ENCODE results near the gene TM2D3. TPM values are rescaled to one million over a fixed set of nuclear protein-coding genes. Genes with fewer than 3 reads are reported as not detected.
A peak's percentile ranks its signal among the peaks of the same experiment; 100 is the strongest.
"Not testable (repeated sequence)": the region's sequence is repeated elsewhere in the genome, so short reads cannot be mapped to it uniquely, and the experiment has no call there.

The TM2D3 gene
- total RNA-seq, 1 experiment from 2014 or later, result 45.7 TPM

DNA sequence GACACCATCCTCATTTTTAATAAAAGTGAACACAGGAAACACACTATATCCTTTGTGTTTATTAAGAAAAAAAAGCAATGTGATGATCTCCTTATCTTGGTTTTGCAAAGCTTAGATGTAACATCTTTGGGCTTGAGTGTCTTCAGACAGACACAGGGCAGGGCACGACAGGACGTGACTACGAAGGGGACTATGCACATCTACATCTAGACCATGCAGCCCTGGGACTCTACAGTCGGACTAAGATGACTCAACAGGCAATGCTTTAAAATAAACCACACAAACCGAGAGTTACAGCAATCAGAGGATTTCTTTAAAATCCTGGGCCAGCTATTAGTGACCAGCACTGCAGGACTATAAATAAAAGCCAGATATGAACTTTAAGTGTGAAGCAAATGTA, 22.8 kb upstream of the TM2D3 start:
- no peak overlapping the region for H3K4me3 ChIP-seq
- peak; percentile 69 to 87 for DNase-seq (ENCODE audit: low read depth in 1 of 2, low spot score in 2 of 2)
- H3K36me3 ChIP-seq, result peaks cover 40% of the 10 kb centered on the region
- H3K27me3 ChIP-seq (replicated peaks), result no peaks in the 10 kb centered on the region
- peak overlapping the region; percentile 90 for H3K27ac ChIP-seq
- peaks cover 35% of the 10 kb centered on the region for H3K4me1 ChIP-seq (replicated peaks)
- no peaks in the 10 kb centered on the region for H3K9me3 ChIP-seq (replicated peaks)

DNA sequence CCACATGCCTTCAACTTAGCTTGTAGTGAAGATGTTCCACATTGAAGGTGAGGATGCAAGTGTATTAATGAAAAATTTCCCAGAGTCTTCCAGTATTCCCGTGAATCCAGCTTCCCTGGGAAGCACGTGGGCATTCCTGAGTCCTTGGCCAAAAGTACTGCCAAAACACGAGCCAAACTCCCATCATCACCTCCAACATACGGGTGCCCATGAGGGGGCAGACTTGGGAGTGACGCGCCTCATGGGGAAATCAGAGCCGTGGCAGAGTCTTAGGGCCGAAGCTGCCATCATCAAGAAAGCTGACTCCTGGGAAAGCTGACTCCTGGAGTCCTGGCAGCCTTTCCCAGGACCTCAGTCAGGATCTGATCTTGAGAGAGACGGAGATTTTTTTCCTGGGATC, 20.1 kb upstream of the TM2D3 start:
- Histone ChIP-seq H3K4me3 (no peak overlapping the region), H3K4me1 (replicated peaks) (peaks cover 32% of the 10 kb centered on the region), H3K27ac (no peak overlapping the region), H3K27me3 (replicated peaks) (no peaks in the 10 kb centered on the region), H3K36me3 (peaks cover 55% of the 10 kb centered on the region), H3K9me3 (replicated peaks) (peaks cover under 1% of the 10 kb centered on the region; the same call in 1 of the 2 replicates)
- no peak for DNase-seq (ENCODE audit: low read depth in 1 of 2, low spot score in 2 of 2)

DNA sequence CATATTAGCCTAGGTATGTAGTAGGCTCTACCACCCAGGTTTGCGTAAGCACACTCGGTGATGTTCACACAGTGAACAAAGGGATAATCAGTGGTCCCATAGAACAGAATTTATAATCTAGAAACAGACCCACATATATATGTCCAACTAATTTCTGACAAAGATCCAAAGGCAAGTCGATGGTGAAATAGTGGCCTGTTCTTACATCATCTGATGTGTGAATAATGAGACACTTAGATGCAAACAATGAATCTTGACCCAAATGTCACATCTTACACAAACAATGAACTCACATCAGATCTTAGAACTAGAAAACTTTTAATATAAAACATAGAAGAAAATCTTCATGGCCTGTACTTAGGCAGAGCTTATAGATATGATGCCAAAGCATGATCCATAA, 17.6 kb upstream of the TM2D3 start:
- Histone ChIP-seq H3K36me3 (peaks cover 62% of the 10 kb centered on the region), H3K27me3 (replicated peaks) (no peaks in the 10 kb centered on the region), H3K4me3 (no peak overlapping the region), H3K9me3 (replicated peaks) (peaks cover 7% of the 10 kb centered on the region), H3K4me1 (replicated peaks) (peaks cover 10% of the 10 kb centered on the region), H3K27ac (no peak overlapping the region)
- no peak for DNase-seq (ENCODE audit: low read depth in 1 of 2, low spot score in 2 of 2)

DNA sequence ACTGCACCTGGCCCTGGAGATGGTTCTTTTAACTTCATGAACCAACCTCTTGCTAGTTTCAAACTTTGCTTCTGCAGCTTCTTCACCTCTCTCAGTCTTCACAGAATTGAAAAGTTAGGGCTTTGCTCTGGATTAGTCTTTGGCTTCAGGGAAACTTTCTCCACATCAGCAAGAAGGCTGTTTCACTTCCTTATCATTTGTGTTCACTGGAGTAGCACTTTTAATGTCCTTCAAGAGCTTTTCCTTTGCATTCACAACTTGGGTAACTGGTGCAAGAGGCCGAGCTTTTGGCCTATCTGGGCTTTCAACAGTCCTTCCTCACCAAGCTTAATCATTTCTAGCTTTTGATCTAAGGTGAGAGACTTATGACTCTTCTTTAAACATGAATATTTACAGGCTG, 15.7 kb upstream of the TM2D3 start:
- H3K4me3 ChIP-seq, result no peak overlapping the region
- DNase-seq (ENCODE audit: low read depth in 1 of 2, low spot score in 2 of 2), result no peak
- peaks cover 7% of the 10 kb centered on the region for H3K9me3 ChIP-seq (replicated peaks)
- no peaks in the 10 kb centered on the region for H3K27me3 ChIP-seq (replicated peaks)
- peaks cover 51% of the 10 kb centered on the region for H3K36me3 ChIP-seq
- H3K27ac ChIP-seq, result no peak overlapping the region
- peaks cover 12% of the 10 kb centered on the region for H3K4me1 ChIP-seq (replicated peaks)

DNA sequence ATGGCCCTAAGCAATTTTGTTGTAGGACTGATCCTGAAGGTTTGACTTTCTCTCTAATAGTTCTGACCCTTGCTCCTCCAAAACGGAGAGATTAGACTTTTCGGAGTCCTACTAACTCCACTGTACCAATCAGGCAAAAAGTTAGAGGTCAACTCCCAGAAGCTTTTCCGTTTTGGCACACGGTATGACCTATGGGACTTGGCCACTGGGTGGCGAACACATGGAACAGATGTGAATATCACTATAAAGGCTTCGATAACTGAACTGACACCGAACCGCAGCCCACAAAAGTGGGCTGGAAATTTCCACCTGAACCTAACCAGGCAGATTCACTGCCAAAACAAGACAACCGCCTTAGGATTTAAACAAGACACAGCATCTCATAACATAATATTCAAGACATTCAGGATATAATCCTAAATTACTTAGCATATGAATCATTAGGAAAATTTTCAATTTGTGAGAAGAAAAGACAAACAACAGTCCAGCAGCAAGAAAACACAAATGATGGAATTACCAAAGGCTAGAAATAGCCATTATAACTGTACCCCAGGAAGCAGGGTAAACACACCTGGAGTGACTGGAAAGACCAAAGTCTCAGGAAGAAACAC, 12.2 kb upstream of the TM2D3 start:
- Histone ChIP-seq H3K27ac (no peak overlapping the region), H3K27me3 (replicated peaks) (no peaks in the 10 kb centered on the region), H3K4me3 (no peak overlapping the region), H3K4me1 (replicated peaks) (peaks cover 12% of the 10 kb centered on the region), H3K36me3 (peaks cover 42% of the 10 kb centered on the region), H3K9me3 (replicated peaks) (peaks cover 7% of the 10 kb centered on the region)
- peak in 1 of 2 experiments; percentile 32 for DNase-seq (ENCODE audit: low read depth in 1 of 2, low spot score in 2 of 2)

DNA sequence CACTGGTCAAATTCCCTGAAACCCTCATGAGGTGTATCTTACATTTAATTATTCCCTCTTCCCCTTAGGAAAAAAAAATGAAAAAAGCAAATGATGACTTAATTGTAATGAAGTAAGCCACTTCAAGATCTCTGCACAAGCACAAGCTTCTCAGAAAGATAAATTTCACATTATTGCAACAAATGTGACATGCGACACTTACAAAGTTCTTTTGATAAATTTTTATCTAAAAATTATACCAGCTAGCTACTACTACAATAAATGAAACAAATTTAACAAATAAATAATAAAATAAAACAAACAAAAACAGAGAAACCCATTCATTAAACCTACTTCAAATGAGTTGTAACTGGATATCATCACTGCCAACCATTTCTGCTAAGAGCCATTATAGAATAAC, 10.0 kb upstream of the TM2D3 start:
- Histone ChIP-seq H3K9me3 (replicated peaks) (peaks cover 6% of the 10 kb centered on the region), H3K27me3 (replicated peaks) (no peaks in the 10 kb centered on the region), H3K36me3 (peaks cover 29% of the 10 kb centered on the region), H3K4me1 (replicated peaks) (peaks cover 12% of the 10 kb centered on the region), H3K27ac (no peak overlapping the region), H3K4me3 (no peak overlapping the region)
- no peak for DNase-seq (ENCODE audit: low read depth in 1 of 2, low spot score in 2 of 2)

DNA sequence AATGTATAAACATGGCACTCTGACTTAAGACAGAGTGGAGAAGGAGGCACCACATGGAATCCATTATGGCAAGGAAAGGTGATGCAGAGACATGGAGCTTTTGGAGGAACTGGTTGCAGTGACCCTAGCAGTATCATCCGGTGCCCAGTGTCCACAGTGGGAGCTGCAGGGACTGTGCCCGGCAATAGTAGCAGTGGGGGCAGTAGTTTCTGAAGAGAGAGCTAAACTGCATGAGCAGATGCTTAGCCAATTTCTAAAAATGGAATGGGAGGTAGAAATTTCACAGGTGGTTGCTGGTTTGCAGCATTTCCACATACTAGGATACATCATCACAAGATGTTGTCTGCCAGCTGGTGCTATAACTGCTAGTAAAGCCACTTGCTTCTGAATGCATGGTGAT, 7.8 kb upstream of the TM2D3 start:
- H3K4me1 ChIP-seq (replicated peaks), result peaks cover 11% of the 10 kb centered on the region
- peaks cover 31% of the 10 kb centered on the region for H3K36me3 ChIP-seq
- DNase-seq (ENCODE audit: low read depth in 1 of 2, low spot score in 2 of 2), result no peak
- H3K9me3 ChIP-seq (replicated peaks), result no peaks in the 10 kb centered on the region
- H3K27me3 ChIP-seq (replicated peaks), result no peaks in the 10 kb centered on the region
- H3K4me3 ChIP-seq, result no peak overlapping the region
- H3K27ac ChIP-seq, result no peak overlapping the region

- H3K9me3 ChIP-seq (replicated peaks), result no peaks in the 10 kb centered on the region
- H3K4me3 ChIP-seq, result no peak overlapping the region
- DNase-seq (ENCODE audit: low read depth in 1 of 2, low spot score in 2 of 2), result no peak
- peaks cover 31% of the 10 kb centered on the region for H3K36me3 ChIP-seq
- H3K27ac ChIP-seq, result no peak overlapping the region
- H3K27me3 ChIP-seq (replicated peaks), result no peaks in the 10 kb centered on the region
- H3K4me1 ChIP-seq (replicated peaks), result peaks cover 10% of the 10 kb centered on the region
These were observed 6.0 kb upstream of the TM2D3 start for GRCh38 chr15:101657968-101658784.

GRCh38 chr15:101657171-101657570, 5.0 kb upstream of the TM2D3 start:
- Histone ChIP-seq H3K4me3 (no peak overlapping the region), H3K4me1 (replicated peaks) (peaks cover 17% of the 10 kb centered on the region), H3K27ac (no peak overlapping the region), H3K27me3 (replicated peaks) (no peaks in the 10 kb centered on the region), H3K9me3 (replicated peaks) (no peaks in the 10 kb centered on the region), H3K36me3 (peaks cover 31% of the 10 kb centered on the region)
- no peak for DNase-seq (ENCODE audit: low read depth in 1 of 2, low spot score in 2 of 2)

DNA sequence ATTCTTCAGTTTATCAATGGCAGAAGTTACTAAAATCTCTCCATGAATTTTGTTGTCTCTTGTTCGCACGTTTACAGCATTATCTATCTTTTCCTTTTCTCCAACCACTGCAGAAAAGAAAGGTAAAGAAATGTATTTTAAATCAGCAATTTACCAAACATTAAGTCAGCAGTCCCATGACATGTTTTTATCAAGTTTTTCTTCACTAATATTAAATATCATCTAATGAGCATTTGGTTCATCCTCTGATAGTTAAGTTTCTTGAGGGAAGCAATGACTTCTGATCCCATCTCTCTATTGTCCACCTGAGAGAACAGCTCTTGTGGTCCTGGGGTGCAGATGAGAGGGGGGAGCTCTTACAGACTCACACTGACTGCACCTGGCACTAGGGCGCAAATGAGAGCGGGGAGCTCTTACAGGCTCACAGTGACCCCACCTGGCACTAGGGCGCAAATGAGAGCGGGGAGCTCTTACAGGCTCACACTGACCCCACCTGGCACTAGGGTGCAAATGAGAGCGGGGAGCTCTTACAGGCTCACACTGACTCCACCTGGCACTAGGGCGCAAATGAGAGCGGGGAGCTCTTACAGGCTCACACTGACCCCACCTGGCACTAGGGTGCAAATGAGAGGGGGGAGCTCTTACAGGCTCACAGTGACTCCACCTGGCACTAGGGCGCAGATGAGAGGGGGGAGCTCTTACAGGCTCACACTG, 2.6 kb upstream of the TM2D3 start:
- H3K4me3 ChIP-seq; H3K9me3 ChIP-seq (replicated peaks); H3K27me3 ChIP-seq (replicated peaks); H3K27ac ChIP-seq; DNase-seq (ENCODE audit: low read depth in 1 of 2, low spot score in 2 of 2): not testable (repeated sequence)
- Histone ChIP-seq H3K4me1 (replicated peaks) (peaks cover 27% of the 10 kb centered on the region), H3K36me3 (peaks cover 27% of the 10 kb centered on the region)

DNA sequence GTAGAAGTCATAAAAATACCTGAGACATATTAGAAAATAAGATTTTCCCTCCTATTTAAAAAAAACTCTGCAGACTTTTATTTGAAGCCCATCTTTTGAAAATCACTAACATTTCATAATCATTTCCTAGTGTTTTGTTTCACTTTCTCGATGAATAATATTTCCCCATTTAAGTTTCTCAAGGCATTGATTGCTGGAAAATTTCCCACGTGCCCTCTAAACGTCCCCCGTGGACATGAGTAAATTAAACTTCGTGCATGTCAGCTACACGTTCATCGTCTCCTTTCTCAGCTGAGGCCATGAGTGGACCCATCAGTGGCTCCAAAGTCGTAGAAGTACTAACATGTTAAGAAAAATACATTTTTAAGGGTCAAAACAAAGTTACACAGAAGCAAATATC, 2.0 kb upstream of the TM2D3 start:
- H3K27ac ChIP-seq, result no peak overlapping the region
- no peak for DNase-seq (ENCODE audit: low read depth in 1 of 2, low spot score in 2 of 2)

GRCh38 chr15:101652786-101653430, 727 bp upstream of the TM2D3 start:
- no peaks in the 10 kb centered on the region for H3K9me3 ChIP-seq (replicated peaks)
- H3K27me3 ChIP-seq (replicated peaks), result no peaks in the 10 kb centered on the region
- peaks cover 39% of the 10 kb centered on the region for H3K36me3 ChIP-seq
- H3K4me3 ChIP-seq, result peak overlapping the region; percentile 84
- peak; percentile 74 to 83 for DNase-seq (ENCODE audit: low read depth in 1 of 2, low spot score in 2 of 2)
- peaks cover 27% of the 10 kb centered on the region for H3K4me1 ChIP-seq (replicated peaks)
- peak overlapping the region; percentile 92 for H3K27ac ChIP-seq

More for the DNA sequence above, 2.0 kb upstream of the TM2D3 start:
- peaks cover 27% of the 10 kb centered on the region for H3K4me1 ChIP-seq (replicated peaks)
- no peak overlapping the region for H3K4me3 ChIP-seq
- H3K27me3 ChIP-seq (replicated peaks), result no peaks in the 10 kb centered on the region
- peaks cover 29% of the 10 kb centered on the region for H3K36me3 ChIP-seq
- H3K9me3 ChIP-seq (replicated peaks), result no peaks in the 10 kb centered on the region

DNA sequence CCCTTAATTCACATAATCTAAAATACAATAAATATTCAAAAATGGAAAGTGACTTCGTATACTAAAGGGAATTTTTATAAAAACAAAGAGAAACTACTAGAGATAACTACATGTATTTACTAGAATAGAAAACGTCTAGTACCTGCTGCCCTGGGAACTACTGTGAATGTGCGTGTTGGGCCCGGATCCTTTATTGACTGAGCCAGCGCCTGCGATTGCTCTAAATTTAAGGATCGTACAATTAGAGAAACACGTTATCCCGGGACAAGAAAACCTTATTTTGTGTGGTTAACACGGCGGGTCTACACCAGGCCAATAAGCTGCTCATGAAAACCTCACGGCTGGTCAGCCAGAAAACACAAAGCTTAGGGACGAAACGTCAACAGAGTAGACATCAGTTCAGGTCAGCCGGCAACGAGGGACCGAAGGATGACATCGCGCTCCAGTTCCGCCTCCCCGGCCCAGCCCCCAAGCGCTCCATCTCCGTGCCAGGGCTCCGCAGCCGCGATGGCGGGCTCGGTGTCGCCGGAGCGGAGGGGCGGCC, 555 bp downstream of the TM2D3 start:
- H3K36me3 ChIP-seq, result peaks cover 44% of the 10 kb centered on the region
- H3K9me3 ChIP-seq (replicated peaks), result no peaks in the 10 kb centered on the region
- H3K27me3 ChIP-seq (replicated peaks), result no peaks in the 10 kb centered on the region
- H3K27ac ChIP-seq, result peak overlapping the region; percentile 92
- DNase-seq (ENCODE audit: low read depth in 1 of 2, low spot score in 2 of 2), result no peak
- H3K4me3 ChIP-seq, result peak overlapping the region; percentile 84
- peaks cover 27% of the 10 kb centered on the region for H3K4me1 ChIP-seq (replicated peaks)
